ENCODE measurements around the gene RHBG. TPM values are rescaled to one million over a fixed set of nuclear protein-coding genes. Genes with fewer than 3 reads are reported as not detected.

RHBG gene
- total and polyA plus RNA-seq, 2 of the 4 experiments (the other 2 are of a cell fraction), result not detected

DNA sequence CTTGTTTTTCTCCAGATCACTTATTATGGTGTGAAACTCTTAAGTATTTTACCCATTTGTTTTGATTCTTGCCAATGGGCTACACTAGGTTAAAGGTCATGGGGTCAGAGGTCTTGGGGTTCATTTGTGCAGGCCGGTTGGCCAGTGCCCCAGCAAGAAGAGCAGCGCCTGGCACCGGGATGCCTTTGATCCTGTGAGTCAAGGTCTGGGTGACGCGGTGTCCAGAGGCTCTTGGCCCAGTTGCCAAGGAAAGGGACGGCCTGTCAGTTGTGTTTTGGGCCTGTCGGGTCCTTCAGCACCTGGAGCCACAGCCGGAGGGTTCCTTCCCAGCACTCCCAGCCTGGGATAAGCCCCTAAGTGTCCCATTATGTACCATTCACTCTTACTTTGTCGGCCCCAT lies 25.1 kb downstream of the RHBG start:
- Histone ChIP-seq H3K4me2 (ENCODE audit: low read depth, low read length) (no peak overlapping the region), H3K18ac (ENCODE audit: low read depth, low read length) (no peak overlapping the region), H4K91ac (ENCODE audit: insufficient read depth, low read depth, low read length) (no peak overlapping the region), H2BK20ac (ENCODE audit: low read depth, low read length) (no peak overlapping the region), H3K36me3 (ENCODE audit: control insufficient read depth, insufficient read depth, low read length) (no peaks in the 10 kb centered on the region), H3K79me1 (ENCODE audit: low read depth in 1 of 2, low read length in 2 of 2) (no peaks in the 10 kb centered on the region), H3K4me3 (ENCODE audit: insufficient read depth, low read depth, low read length) (no peak overlapping the region), H3K23ac (ENCODE audit: low read depth, low read length) (no peak overlapping the region), H4K20me1 (ENCODE audit: insufficient read depth, low read length) (no peaks in the 10 kb centered on the region), H3K14ac (replicated peaks; ENCODE audit: low read depth, low read length) (no peak overlapping the region), H2AK9ac (replicated peaks; ENCODE audit: low read depth, low read length, poor library complexity) (no peak overlapping the region), H4K5ac (ENCODE audit: low read depth, low read length) (no peak overlapping the region), H3K4ac (ENCODE audit: low read depth, low read length) (no peak overlapping the region), H3K9ac (ENCODE audit: low read depth, low read length) (no peak overlapping the region), H4K8ac (ENCODE audit: low read depth in 2 of 2, low read length in 2 of 2) (no peak overlapping the region), H2BK5ac (ENCODE audit: low read depth, low read length, poor library complexity, severe bottlenecking) (no peak overlapping the region), H3K4me1 (ENCODE audit: control insufficient read depth, insufficient read depth, low read length) (no peaks in the 10 kb centered on the region), H2BK15ac (ENCODE audit: low read depth, low read length) (no peak overlapping the region), H2AK5ac (ENCODE audit: low read depth, low read length) (no peak overlapping the region), H2BK120ac (ENCODE audit: low read depth, low read length) (no peak overlapping the region), H3K56ac (ENCODE audit: extremely low read depth, insufficient read depth, low read length) (no peak overlapping the region), H2AFZ (replicated peaks; ENCODE audit: low read length, poor library complexity) (no peak overlapping the region), H3K27ac (ENCODE audit: insufficient read depth, low read length) (no peak overlapping the region), H3K9me1 (ENCODE audit: insufficient read depth, low read length) (no peaks in the 10 kb centered on the region), H3K9me3 (ENCODE audit: control insufficient read depth, insufficient read depth, low read length) (no peaks in the 10 kb centered on the region), H3K27me3 (ENCODE audit: control insufficient read depth, insufficient read depth, low read length) (peaks cover 61% of the 10 kb centered on the region)
- in situ Hi-C loops (cut with MboI; ENCODE audit: low sequenced_read_pairs), result no loop called here
- CTCF ChIA-PET, result interaction anchor here (1.4 kb wide), 1 partner anchor 8 kb away, joined by 4 read pairs; no protein-coding TSS in a partner anchor
- no TSS peak for BruUV-seq (replicated peaks)
- ATAC-seq (ENCODE audit: low read depth) (no peak), DNase-seq (no peak)
- TF ChIP-seq RFX5 (IDR thresholded peaks at IDR 0.05; ENCODE audit: low read depth, low read length) (no peak), RAD21 (IDR thresholded peaks at IDR 0.05; ENCODE audit: low read length) (no peak), CHD1 (IDR thresholded peaks at IDR 0.05; ENCODE audit: low read depth, low read length) (no peak), FOS (IDR thresholded peaks at IDR 0.05; ENCODE audit: low read depth, low read length) (no peak)
- TF ChIP-seq, protein P1, sequence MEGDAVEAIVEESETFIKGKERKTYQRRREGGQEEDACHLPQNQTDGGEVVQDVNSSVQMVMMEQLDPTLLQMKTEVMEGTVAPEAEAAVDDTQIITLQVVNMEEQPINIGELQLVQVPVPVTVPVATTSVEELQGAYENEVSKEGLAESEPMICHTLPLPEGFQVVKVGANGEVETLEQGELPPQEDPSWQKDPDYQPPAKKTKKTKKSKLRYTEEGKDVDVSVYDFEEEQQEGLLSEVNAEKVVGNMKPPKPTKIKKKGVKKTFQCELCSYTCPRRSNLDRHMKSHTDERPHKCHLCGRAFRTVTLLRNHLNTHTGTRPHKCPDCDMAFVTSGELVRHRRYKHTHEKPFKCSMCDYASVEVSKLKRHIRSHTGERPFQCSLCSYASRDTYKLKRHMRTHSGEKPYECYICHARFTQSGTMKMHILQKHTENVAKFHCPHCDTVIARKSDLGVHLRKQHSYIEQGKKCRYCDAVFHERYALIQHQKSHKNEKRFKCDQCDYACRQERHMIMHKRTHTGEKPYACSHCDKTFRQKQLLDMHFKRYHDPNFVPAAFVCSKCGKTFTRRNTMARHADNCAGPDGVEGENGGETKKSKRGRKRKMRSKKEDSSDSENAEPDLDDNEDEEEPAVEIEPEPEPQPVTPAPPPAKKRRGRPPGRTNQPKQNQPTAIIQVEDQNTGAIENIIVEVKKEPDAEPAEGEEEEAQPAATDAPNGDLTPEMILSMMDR (conservative IDR thresholded peaks at IDR 0.05; ENCODE audit: low read depth, low read length), result no peak
- TF ChIP-seq, protein P2, sequence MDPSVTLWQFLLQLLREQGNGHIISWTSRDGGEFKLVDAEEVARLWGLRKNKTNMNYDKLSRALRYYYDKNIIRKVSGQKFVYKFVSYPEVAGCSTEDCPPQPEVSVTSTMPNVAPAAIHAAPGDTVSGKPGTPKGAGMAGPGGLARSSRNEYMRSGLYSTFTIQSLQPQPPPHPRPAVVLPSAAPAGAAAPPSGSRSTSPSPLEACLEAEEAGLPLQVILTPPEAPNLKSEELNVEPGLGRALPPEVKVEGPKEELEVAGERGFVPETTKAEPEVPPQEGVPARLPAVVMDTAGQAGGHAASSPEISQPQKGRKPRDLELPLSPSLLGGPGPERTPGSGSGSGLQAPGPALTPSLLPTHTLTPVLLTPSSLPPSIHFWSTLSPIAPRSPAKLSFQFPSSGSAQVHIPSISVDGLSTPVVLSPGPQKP (IDR thresholded peaks at IDR 0.05; ENCODE audit: borderline replicate concordance, low read depth, low read length), result no peak
- intact Hi-C loops (cut with micrococcal nuclease), result no loop called here
- WGBS, 2 experiments (ENCODE audit: extremely low coverage in 2 of 2, insufficient read length in 1 of 2), result 60% methylated on average over 1 of the region's 9 CpGs; no CpG with 5 or more reads in 1 of the 2 experiments
- POLR2A ChIA-PET (ENCODE audit: unreplicated experiment), result no interaction called here
- dilution Hi-C loops (cut with HindIII; ENCODE audit: low sequenced_read_pairs, unreplicated experiment), result no loop called here

Data from IMR-90 (cell line).